SK-N-SH treated with all-trans-retinoic acid at 6 μM for 48 hours (cell line): ENCODE data around the gene SEC22A.

Experiments
- ARNTL ChIP-seq: fragments of 450-650 bp; formaldehyde crosslinking; IDR thresholded peaks from 2 replicates; pipeline ENCODE4 v1.5.0; 2020; ENCODE audit warnings: low read depth, mild to moderate bottlenecking, moderate library complexity, borderline replicate concordance
- BACH2 ChIP-seq: fragments of 250-450 bp; sonication (Bioruptor Pico); IDR thresholded peaks from 2 replicates; pipeline ENCODE4 v1.9.0; 2021; ENCODE audit warnings: mild to moderate bottlenecking, borderline replicate concordance
- ISL1 ChIP-seq: fragments of 250-450 bp; sonication (Bioruptor Pico); IDR thresholded peaks from 2 replicates; pipeline ENCODE4 v2.1.2; 2022; ENCODE audit warnings: mild to moderate bottlenecking, moderate library complexity
- PPARA ChIP-seq: fragments of 250-450 bp; sonication (Bioruptor Pico); IDR thresholded peaks from 2 replicates; pipeline ENCODE4 v1.5.0; 2020; ENCODE audit warnings: mild to moderate bottlenecking, borderline replicate concordance
- RARB ChIP-seq: fragments of 250-450 bp; sonication (Bioruptor Pico); IDR thresholded peaks from 2 replicates; pipeline ENCODE4 v1.8.0; 2021; ENCODE audit warnings: mild to moderate bottlenecking, moderate library complexity
- TOX ChIP-seq: fragments of 250-450 bp; sonication (Bioruptor Pico); IDR thresholded peaks from 2 replicates; pipeline ENCODE4 v1.8.0; 2021; ENCODE audit warnings: mild to moderate bottlenecking, moderate library complexity, borderline replicate concordance
- ZC3H10 ChIP-seq: fragments of 250-450 bp; sonication (Bioruptor Pico); IDR thresholded peaks from 2 replicates; pipeline ENCODE4 v1.5.1; 2021; ENCODE audit warnings: mild to moderate bottlenecking, moderate library complexity
- ZFP3 ChIP-seq: fragments of 250-450 bp; sonication (Bioruptor Pico); IDR thresholded peaks from 2 replicates; pipeline ENCODE4 v1.5.0; 2020; ENCODE audit warnings: mild to moderate bottlenecking, moderate library complexity
- TF ChIP-seq, protein P1 (sequence below): fragments of 250-450 bp; sonication (Bioruptor Pico); IDR thresholded peaks from 2 replicates; pipeline ENCODE4 v1.8.0; 2020; ENCODE audit warnings: mild to moderate bottlenecking, moderate library complexity, borderline replicate concordance
- TF ChIP-seq, protein P2 (sequence below): fragments of 250-450 bp; sonication (Bioruptor Pico); IDR thresholded peaks from 2 replicates; pipeline ENCODE4 v1.5.1; 2020; ENCODE audit warnings: low read depth, mild to moderate bottlenecking, moderate library complexity

- TF ChIP-seq ISL1 (CRISPR knock-in tag), result no peak
- no peak for TF ChIP-seq ARNTL (CRISPR knock-in tag)
- no peak for TF ChIP-seq ZFP3 (CRISPR knock-in tag)
- TF ChIP-seq TOX (CRISPR knock-in tag), result no peak
- TF ChIP-seq, protein P1, sequence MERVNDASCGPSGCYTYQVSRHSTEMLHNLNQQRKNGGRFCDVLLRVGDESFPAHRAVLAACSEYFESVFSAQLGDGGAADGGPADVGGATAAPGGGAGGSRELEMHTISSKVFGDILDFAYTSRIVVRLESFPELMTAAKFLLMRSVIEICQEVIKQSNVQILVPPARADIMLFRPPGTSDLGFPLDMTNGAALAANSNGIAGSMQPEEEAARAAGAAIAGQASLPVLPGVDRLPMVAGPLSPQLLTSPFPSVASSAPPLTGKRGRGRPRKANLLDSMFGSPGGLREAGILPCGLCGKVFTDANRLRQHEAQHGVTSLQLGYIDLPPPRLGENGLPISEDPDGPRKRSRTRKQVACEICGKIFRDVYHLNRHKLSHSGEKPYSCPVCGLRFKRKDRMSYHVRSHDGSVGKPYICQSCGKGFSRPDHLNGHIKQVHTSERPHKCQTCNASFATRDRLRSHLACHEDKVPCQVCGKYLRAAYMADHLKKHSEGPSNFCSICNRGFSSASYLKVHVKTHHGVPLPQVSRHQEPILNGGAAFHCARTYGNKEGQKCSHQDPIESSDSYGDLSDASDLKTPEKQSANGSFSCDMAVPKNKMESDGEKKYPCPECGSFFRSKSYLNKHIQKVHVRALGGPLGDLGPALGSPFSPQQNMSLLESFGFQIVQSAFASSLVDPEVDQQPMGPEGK, result no peak
- no peak for TF ChIP-seq PPARA (CRISPR knock-in tag)
- TF ChIP-seq, protein P2, sequence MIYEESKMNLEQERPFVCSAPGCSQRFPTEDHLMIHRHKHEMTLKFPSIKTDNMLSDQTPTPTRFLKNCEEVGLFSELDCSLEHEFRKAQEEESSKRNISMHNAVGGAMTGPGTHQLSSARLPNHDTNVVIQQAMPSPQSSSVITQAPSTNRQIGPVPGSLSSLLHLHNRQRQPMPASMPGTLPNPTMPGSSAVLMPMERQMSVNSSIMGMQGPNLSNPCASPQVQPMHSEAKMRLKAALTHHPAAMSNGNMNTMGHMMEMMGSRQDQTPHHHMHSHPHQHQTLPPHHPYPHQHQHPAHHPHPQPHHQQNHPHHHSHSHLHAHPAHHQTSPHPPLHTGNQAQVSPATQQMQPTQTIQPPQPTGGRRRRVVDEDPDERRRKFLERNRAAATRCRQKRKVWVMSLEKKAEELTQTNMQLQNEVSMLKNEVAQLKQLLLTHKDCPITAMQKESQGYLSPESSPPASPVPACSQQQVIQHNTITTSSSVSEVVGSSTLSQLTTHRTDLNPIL (CRISPR knock-in tag), result no peak
- no peak for TF ChIP-seq ZC3H10 (CRISPR knock-in tag)
- no peak for TF ChIP-seq BACH2
- no peak for TF ChIP-seq RARB (CRISPR knock-in tag)
Measured at GRCh38 chr3:123193448-123194101, 8.2 kb upstream of the SEC22A start.
